Astrocyte (in vitro differentiated cells and primary cell): ENCODE data around the gene ARHGAP26.

Source experiments
- EZH2 ChIP-seq: IDR thresholded peaks from 2 replicates; pipeline ENCODE4 v1.6.1; 2012; ENCODE audit warnings: mild to moderate bottlenecking, low read length, inconsistent platforms; ENCODE audit not compliant: insufficient read depth
- TF ChIP-seq, protein P1 (sequence below): IDR thresholded peaks from 2 replicates; pipeline ENCODE4 v1.5.1; 2011; ENCODE audit warnings: low read depth, mild to moderate bottlenecking, inconsistent platforms, low read length, moderate library complexity; ENCODE audit not compliant: insufficient read depth

- TF ChIP-seq EZH2, result no peak
- TF ChIP-seq, protein P1, sequence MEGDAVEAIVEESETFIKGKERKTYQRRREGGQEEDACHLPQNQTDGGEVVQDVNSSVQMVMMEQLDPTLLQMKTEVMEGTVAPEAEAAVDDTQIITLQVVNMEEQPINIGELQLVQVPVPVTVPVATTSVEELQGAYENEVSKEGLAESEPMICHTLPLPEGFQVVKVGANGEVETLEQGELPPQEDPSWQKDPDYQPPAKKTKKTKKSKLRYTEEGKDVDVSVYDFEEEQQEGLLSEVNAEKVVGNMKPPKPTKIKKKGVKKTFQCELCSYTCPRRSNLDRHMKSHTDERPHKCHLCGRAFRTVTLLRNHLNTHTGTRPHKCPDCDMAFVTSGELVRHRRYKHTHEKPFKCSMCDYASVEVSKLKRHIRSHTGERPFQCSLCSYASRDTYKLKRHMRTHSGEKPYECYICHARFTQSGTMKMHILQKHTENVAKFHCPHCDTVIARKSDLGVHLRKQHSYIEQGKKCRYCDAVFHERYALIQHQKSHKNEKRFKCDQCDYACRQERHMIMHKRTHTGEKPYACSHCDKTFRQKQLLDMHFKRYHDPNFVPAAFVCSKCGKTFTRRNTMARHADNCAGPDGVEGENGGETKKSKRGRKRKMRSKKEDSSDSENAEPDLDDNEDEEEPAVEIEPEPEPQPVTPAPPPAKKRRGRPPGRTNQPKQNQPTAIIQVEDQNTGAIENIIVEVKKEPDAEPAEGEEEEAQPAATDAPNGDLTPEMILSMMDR, result no peak
Measured at GRCh38 chr5:142979636-142980035, 209.5 kb downstream of the ARHGAP26 start.
